Upper lobe of left lung (tissue), 6 donors: ENCODE data around the gene WDR37. TPM values are rescaled to one million over a fixed set of nuclear protein-coding genes. Genes with fewer than 3 reads are reported as not detected.

Experiments
- ATAC-seq, 2 donors: fragments of 200-7000 bp; cut with Tn5 transposase; one replicate each; pipeline ENCODE4 v1.9.1; 2022; ENCODE audit warnings: mild to moderate bottlenecking in 2 of 2, moderate library complexity in 2 of 2; ENCODE audit not compliant: low FRiP score in 2 of 2
- DNase-seq, 2 donors: peaks; one replicate each; pipeline ENCODE4 v3.0.0-alpha.2; 2019 to 2020
- H3K27ac ChIP-seq, 4 donors: fragments of 200-600 bp; sonication (generic); one replicate each; pipeline ENCODE4 v1.5.1; 2016 to 2019
- H3K27me3 ChIP-seq, 4 donors: fragments of 200-600 bp; sonication (generic); one replicate each; pipeline ENCODE4 v1.5.1; 2017 to 2019
- H3K36me3 ChIP-seq, 4 donors: fragments of 200-600 bp; sonication (generic); one replicate each; pipeline ENCODE4 v1.5.1; 2016 to 2019
- H3K4me1 ChIP-seq, 4 donors: fragments of 200-600 bp; sonication (generic); one replicate each; pipeline ENCODE4 v1.5.1; 2018 to 2019
- H3K4me3 ChIP-seq, 4 donors: fragments of 200-600 bp; sonication (generic); one replicate each; pipeline ENCODE4 v1.5.1; 2017 to 2019; ENCODE audit warnings: mild to moderate bottlenecking in 2 of 4, moderate library complexity in 1 of 4
- H3K9me3 ChIP-seq, 4 donors: fragments of 200-600 bp; sonication (generic); one replicate each; pipeline ENCODE4 v1.5.1; 2018 to 2019
- CTCF ChIP-seq, 6 experiments: fragments of 450-650 bp in 4 of 6; fragments of 200-600 bp in 2 of 6; sonication (generic) in 2 of 6; IDR thresholded peaks; one replicate each; pipeline ENCODE4 v1.5.1; 2016 to 2019; ENCODE audit warnings: antibody characterized with exemption in 6 of 6
- EP300 ChIP-seq, 4 donors: sonication (generic); formaldehyde crosslinking; IDR thresholded peaks; one replicate each; pipeline ENCODE4 v1.5.1; 2017; ENCODE audit warnings: antibody characterized with exemption in 4 of 4, control low read depth in 2 of 4
- POLR2A ChIP-seq, 4 donors: fragments of 450-650 bp; IDR thresholded peaks; one replicate each; pipeline ENCODE4 v1.5.1; 2016 to 2017; ENCODE audit warnings: antibody characterized with exemption in 4 of 4, mild to moderate bottlenecking in 2 of 4
- POLR2AphosphoS5 ChIP-seq, 2 donors: sonication (generic); formaldehyde crosslinking; IDR thresholded peaks; one replicate each; pipeline ENCODE4 v1.5.1; 2017; ENCODE audit warnings: antibody characterized with exemption in 2 of 2
- WGBS, 2 donors: methylation state at CpG; one replicate each; pipeline ENCODE4 v1.1.5; 2017 to 2018; 5-methylcytosine and 5-hydroxymethylcytosine counted together
- total RNA-seq, 6 donors: library from RNA; depleted of rRNA in 4 of 6; stranded (reverse); fragments of >200 nt in 4 of 6; gene quantifications; one replicate each; pipeline versions ENCODE4 v1.1.0 to v1.2.1, GENCODE V29; 2016 to 2021
- donor health status: DM: no; HTN: no; CAD: no; lungs with moderate emphysema.
- donor health status: DM: no; HTN: yes; CAD: no; lungs with severe emphysema.

WDR37 gene
- total RNA-seq, 6 donors from 2014 or later = 18.1 to 31.4 (median 19.9) TPM

DNA sequence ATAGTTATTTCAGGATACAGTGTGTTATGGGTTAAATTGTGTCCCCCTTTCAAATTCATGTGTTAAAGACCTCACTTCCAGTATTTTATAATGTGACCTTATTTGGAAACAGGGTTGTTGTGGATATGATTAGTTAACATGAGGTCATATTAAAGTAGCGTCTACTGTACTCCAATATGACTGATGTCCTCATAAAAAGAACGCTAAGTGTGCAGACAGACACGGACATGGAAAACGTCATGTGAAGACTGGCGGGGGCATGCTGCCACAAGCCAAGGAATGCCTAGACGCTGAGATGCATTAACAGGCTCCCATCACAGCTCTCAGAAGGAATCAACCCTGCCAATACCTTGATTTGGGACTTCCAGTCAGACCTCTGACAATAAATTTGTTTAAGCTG, 1.5 kb upstream of the WDR37 start:
- DNase-seq = no peak
- WGBS, 2 donors = 73% methylated on average over 6 of the region's 6 CpGs
- Histone ChIP-seq H3K9me3 (no peaks in the 10 kb centered on the region), H3K27ac (peak overlapping the region in 3 of 4 donors; percentile 98 to 100 (median 99)), H3K4me3 (peak overlapping the region in 1 of 4 donors; percentile 63), H3K36me3 (peaks cover 0 to 16% (median 2%) of the 10 kb centered on the region in 4 donors), H3K4me1 (peaks cover 36 to 59% (median 52%) of the 10 kb centered on the region in 4 donors), H3K27me3 (no peaks in the 10 kb centered on the region)
- TF ChIP-seq CTCF (IDR thresholded peaks at IDR 0.05) = no peak
- ATAC-seq = no peak

- Histone ChIP-seq H3K9me3 (no peaks in the 10 kb centered on the region), H3K4me1 (peaks cover 32 to 38% (median 38%) of the 10 kb centered on the region in 4 donors), H3K4me3 (peak overlapping the region; percentile 63 to 98 (median 96)), H3K27ac (peak overlapping the region; percentile 98 to 100 (median 99)), H3K27me3 (no peaks in the 10 kb centered on the region), H3K36me3 (peaks cover 0 to 4% (median 2%) of the 10 kb centered on the region in 4 donors)
- ATAC-seq (peak; percentile 40 to 54), DNase-seq (no peak)
- 1 to 2% methylated on average over 19 to 26 of the region's 26 CpGs for WGBS, 2 donors
- no peak for TF ChIP-seq POLR2AphosphoS5 (IDR thresholded peaks at IDR 0.05)
- TF ChIP-seq POLR2A (IDR thresholded peaks at IDR 0.05) = no peak
- no peak for TF ChIP-seq EP300 (IDR thresholded peaks at IDR 0.05)
- TF ChIP-seq CTCF (IDR thresholded peaks at IDR 0.05) = no peak
Observed at GRCh38 chr10:1057106-1057657, 997 bp downstream of the WDR37 start.

GRCh38 chr10:1058017-1058416, 1.8 kb downstream of the WDR37 start:
- Histone ChIP-seq H3K27me3 (no peaks in the 10 kb centered on the region), H3K27ac (no peak overlapping the region), H3K4me1 (peaks cover 32 to 38% (median 37%) of the 10 kb centered on the region in 4 donors), H3K36me3 (peaks cover 0 to 4% (median under 1%) of the 10 kb centered on the region in 4 donors), H3K4me3 (peak overlapping the region in 1 of 4 donors; percentile 63), H3K9me3 (no peaks in the 10 kb centered on the region)
- no peak for TF ChIP-seq EP300 (IDR thresholded peaks at IDR 0.05)
- TF ChIP-seq CTCF (IDR thresholded peaks at IDR 0.05) = no peak
- TF ChIP-seq POLR2AphosphoS5 (IDR thresholded peaks at IDR 0.05) = no peak
- TF ChIP-seq POLR2A (IDR thresholded peaks at IDR 0.05) = no peak
- ATAC-seq (no peak), DNase-seq (no peak)
- WGBS, 2 donors = 71 to 74% methylated on average over 7 of the region's 7 CpGs

DNA sequence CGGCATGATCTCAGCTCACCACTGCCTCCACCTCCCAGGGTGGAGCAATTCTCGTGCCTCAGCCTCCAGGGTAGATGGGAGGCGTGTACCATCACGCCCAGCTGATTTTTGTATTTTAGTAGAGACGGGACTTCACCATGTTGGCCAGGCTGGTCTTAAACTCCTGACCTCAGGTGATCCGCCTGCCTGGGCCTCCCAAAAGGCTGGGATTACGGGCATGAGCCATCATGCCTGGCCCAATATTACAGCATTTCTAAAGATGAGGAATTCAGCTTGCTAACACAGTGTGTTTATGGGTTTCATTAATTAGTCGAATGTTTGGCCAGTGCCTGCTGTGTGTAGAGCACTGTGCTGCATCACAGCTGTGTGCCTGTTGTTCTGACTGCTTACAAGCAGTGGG, 3.7 kb downstream of the WDR37 start:
- TF ChIP-seq EP300 (IDR thresholded peaks at IDR 0.05) = no peak
- TF ChIP-seq POLR2A (IDR thresholded peaks at IDR 0.05) = no peak
- no peak for TF ChIP-seq POLR2AphosphoS5 (IDR thresholded peaks at IDR 0.05)
- no peak for TF ChIP-seq CTCF (IDR thresholded peaks at IDR 0.05)
- Histone ChIP-seq H3K4me3 (no peak overlapping the region), H3K36me3 (peaks cover 0 to 7% (median 6%) of the 10 kb centered on the region in 4 donors), H3K9me3 (no peaks in the 10 kb centered on the region), H3K27me3 (no peaks in the 10 kb centered on the region), H3K4me1 (peaks cover 17 to 23% (median 21%) of the 10 kb centered on the region in 4 donors), H3K27ac (no peak overlapping the region)
- WGBS, 2 donors = 93 to 94% methylated on average over 8 of the region's 8 CpGs
- ATAC-seq (no peak), DNase-seq (no peak)
